Prostate gland (tissue), 2 donors: ENCODE data around the gene SLC17A3. TPM values are rescaled to one million over a fixed set of nuclear protein-coding genes. Genes with fewer than 3 reads are reported as not detected.

ENCODE experiments used
- DNase-seq: peaks from one replicate; pipeline ENCODE4 v3.0.0-alpha.2; 2019; ENCODE audit warnings: low spot score
- H3K27ac ChIP-seq, 2 donors: fragments of 200-600 bp; sonication (generic); 2 replicates each; pipeline ENCODE4 v1.5.1; 2017 to 2019
- H3K27me3 ChIP-seq: fragments of 200-600 bp; sonication (generic); replicated peaks from 2 replicates; pipeline ENCODE4 v1.5.1; 2019; ENCODE audit not compliant: insufficient read depth
- H3K36me3 ChIP-seq, 2 donors: fragments of 200-600 bp; sonication (generic); 1 replicate in 1 of 2; 2 replicates in 1 of 2; pipeline versions ENCODE4 v1.5.1 to v1.8.1; 2017 to 2019
- H3K4me1 ChIP-seq: fragments of 200-600 bp; sonication (generic); replicated peaks from 2 replicates; pipeline ENCODE4 v1.5.1; 2019
- H3K4me3 ChIP-seq, 2 donors: fragments of 200-600 bp; sonication (generic); 2 replicates each; pipeline ENCODE4 v1.5.1; 2017 to 2019
- H3K9me3 ChIP-seq: fragments of 200-600 bp; sonication (generic); 2 replicates; pipeline ENCODE4 v1.5.1; 2017
- POLR2A ChIP-seq: fragments of 450-650 bp; IDR thresholded peaks from one replicate; pipeline ENCODE4 v1.6.1; 2016; ENCODE audit warnings: antibody characterized with exemption, mild to moderate bottlenecking
- POLR2AphosphoS5 ChIP-seq: sonication (generic); formaldehyde crosslinking; IDR thresholded peaks from one replicate; pipeline ENCODE4 v1.6.1; 2017; ENCODE audit warnings: antibody characterized with exemption
- WGBS: methylation state at CpG from one replicate; pipeline ENCODE4 v1.1.5; 2018; 5-methylcytosine and 5-hydroxymethylcytosine counted together
- intact Hi-C: fragments of 100-400 bp; cut with DNase I; formaldehyde crosslinking; loops from one replicate; pipeline ENCODE4 v1.14.2; 2022
- total RNA-seq, 2 donors: library from RNA; depleted of rRNA; stranded (reverse); fragments of >200 nt; gene quantifications; one replicate each; pipeline ENCODE4 v1.1.0, GENCODE V29; 2016
- TF ChIP-seq, protein P1 (sequence below), 4 experiments: fragments of 200-600 bp in 2 of 4; fragments of 450-650 bp in 2 of 4; sonication (generic) in 2 of 4; IDR thresholded peaks; 1 replicate in 3 of 4; 2 replicates in 1 of 4; pipeline ENCODE4 v1.5.1; 2016 to 2019; ENCODE audit warnings: antibody characterized with exemption in 4 of 4, mild to moderate bottlenecking in 2 of 4, moderate library complexity in 2 of 4

SLC17A3 gene
- total RNA-seq, 2 donors from 2014 or later: not detected

DNA sequence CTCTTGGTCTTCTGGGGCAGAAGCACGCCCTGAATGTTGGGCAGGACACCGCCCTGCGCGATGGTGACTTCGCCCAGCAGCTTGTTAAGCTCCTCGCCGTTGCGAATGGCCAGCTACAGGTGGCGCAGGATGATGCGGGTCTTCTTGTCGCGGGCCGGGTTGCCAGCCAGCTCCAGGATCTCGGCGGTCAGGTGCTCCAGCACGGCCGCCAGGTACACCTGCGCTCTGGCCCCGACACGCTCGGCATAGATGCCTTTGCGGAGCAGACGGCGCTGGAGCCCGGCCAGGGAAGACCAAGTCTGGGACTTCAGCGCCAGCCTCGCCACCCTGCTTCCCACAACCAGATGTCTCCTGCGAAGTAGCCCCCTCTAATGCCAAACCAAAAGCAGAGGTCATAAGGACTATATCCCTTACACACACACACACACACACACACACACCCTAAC lies 8.0 kb upstream of the SLC17A3 start:
- intact Hi-C loops: no loop called here
- Histone ChIP-seq H3K4me1 (no peaks in the 10 kb centered on the region), H3K9me3 (no peaks in the 10 kb centered on the region), H3K4me3 (no peak overlapping the region), H3K36me3 (no peaks in the 10 kb centered on the region), H3K27me3 (no peaks in the 10 kb centered on the region), H3K27ac (no peak overlapping the region)
- TF ChIP-seq, protein P1, sequence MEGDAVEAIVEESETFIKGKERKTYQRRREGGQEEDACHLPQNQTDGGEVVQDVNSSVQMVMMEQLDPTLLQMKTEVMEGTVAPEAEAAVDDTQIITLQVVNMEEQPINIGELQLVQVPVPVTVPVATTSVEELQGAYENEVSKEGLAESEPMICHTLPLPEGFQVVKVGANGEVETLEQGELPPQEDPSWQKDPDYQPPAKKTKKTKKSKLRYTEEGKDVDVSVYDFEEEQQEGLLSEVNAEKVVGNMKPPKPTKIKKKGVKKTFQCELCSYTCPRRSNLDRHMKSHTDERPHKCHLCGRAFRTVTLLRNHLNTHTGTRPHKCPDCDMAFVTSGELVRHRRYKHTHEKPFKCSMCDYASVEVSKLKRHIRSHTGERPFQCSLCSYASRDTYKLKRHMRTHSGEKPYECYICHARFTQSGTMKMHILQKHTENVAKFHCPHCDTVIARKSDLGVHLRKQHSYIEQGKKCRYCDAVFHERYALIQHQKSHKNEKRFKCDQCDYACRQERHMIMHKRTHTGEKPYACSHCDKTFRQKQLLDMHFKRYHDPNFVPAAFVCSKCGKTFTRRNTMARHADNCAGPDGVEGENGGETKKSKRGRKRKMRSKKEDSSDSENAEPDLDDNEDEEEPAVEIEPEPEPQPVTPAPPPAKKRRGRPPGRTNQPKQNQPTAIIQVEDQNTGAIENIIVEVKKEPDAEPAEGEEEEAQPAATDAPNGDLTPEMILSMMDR (IDR thresholded peaks at IDR 0.05): no peak
- no peak for TF ChIP-seq POLR2A
- TF ChIP-seq POLR2AphosphoS5: no peak
- DNase-seq: no peak
- 61% methylated on average over 28 of the region's 28 CpGs for WGBS

DNA sequence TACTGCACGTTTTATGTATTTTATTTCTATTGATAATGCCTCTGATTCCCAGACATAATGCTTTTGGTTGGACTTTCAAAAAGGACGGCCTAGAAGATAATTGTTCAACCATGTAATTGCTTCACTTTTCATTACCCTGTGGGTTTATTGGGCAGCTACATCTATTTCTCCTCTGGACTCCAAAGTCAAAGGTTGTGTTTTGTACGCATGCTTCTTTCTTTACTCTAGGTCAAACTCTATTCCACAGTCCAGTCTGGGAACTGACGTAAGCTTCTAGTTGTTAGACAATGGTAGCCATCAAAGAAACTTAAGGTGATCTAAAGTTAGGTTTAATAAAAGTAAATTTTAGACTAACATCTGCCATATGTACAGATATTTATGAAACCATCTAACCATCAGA lies 6.6 kb upstream of the SLC17A3 start:
- H3K4me3 ChIP-seq: no peak overlapping the region
- H3K4me1 ChIP-seq: no peaks in the 10 kb centered on the region
- no peaks in the 10 kb centered on the region for H3K9me3 ChIP-seq
- no peaks in the 10 kb centered on the region for H3K36me3 ChIP-seq
- intact Hi-C loops: no loop called here
- WGBS: 94% methylated on average over 4 of the region's 4 CpGs
- DNase-seq: no peak
- no peak overlapping the region for H3K27ac ChIP-seq
- no peaks in the 10 kb centered on the region for H3K27me3 ChIP-seq
- TF ChIP-seq POLR2AphosphoS5 (no peak), POLR2A (no peak)
- TF ChIP-seq, protein P1 (IDR thresholded peaks at IDR 0.05): no peak

DNA sequence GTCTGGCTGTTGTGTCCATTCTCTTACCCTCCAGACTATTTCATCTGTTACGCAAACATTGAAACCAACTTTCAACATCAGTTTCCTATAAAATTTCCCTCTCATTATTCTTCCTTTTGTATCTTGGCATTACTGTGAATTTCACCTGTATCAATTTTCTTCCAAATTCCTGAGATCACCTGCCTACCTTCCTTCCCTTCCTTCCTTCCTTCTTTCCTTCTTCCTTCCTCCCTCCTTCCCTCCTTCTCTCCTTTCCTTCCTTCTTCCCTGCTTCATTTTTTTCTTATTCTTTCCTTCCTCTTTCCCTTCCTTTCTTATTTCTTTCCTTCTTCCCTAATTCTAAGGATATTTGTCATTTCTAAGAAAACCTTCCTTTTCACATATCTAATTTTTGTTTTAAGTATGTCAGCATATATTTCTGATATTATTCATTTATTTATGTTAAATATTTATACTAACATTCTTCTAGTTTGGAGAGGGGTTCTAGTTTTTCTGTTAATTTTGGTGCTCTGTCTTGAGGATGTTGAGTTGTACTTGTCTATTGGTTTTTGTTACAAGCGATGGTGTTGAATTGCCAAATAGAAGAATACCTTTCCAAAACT lies 4.8 kb upstream of the SLC17A3 start:
- Histone ChIP-seq H3K9me3 (no peaks in the 10 kb centered on the region), H3K27me3 (no peaks in the 10 kb centered on the region), H3K27ac (no peak overlapping the region), H3K4me1 (no peaks in the 10 kb centered on the region), H3K36me3 (no peaks in the 10 kb centered on the region), H3K4me3 (no peak overlapping the region)
- TF ChIP-seq, protein P1 (IDR thresholded peaks at IDR 0.05): no peak
- TF ChIP-seq POLR2A (no peak), POLR2AphosphoS5 (no peak)
- 100% methylated on average over 2 of the region's 2 CpGs for WGBS
- DNase-seq: no peak
- intact Hi-C loops: no loop called here

DNA sequence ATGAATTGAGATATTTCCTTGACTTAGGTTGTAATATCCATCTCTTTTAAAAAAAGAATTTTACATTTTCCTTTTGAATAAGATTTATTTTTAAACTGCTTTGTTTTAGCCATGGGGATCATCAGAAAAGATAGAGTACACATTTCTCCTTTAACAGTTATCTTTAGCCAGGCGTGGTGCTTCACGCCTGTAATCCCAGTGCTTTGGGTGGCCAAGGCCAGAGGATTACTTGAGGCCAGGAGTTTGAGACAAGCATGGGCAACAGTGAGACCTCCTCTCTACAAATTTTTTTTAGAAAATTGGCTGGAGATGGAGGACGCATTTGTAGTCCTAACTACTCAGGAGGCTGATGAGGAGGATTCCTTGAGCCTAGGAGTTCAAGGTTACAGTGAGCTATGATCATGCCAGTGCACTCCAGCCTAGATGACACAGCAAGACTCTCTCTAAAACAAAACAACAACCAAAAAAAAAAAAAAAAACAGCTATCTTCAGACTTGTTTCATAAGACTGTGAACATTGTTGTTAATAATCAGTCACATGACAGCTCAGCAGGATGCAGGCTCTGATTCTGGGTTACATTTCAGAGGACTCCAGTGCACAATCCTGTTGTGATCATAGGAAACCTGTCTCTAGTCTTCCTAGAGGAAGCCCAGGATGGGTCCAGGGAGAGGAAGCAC lies 2.0 kb upstream of the SLC17A3 start:
- H3K4me1 ChIP-seq: no peaks in the 10 kb centered on the region
- H3K4me3 ChIP-seq: no peak overlapping the region
- no peak for DNase-seq
- no peak overlapping the region for H3K27ac ChIP-seq
- no peaks in the 10 kb centered on the region for H3K27me3 ChIP-seq
- intact Hi-C loops: no loop called here
- TF ChIP-seq POLR2A (no peak), POLR2AphosphoS5 (no peak)
- TF ChIP-seq, protein P1 (IDR thresholded peaks at IDR 0.05): no peak
- no peaks in the 10 kb centered on the region for H3K9me3 ChIP-seq
- WGBS: 94% methylated on average over 3 of the region's 3 CpGs
- no peaks in the 10 kb centered on the region for H3K36me3 ChIP-seq

GRCh38 chr6:25875563-25875905 lies 1.5 kb upstream of the SLC17A3 start:
- no peak for DNase-seq
- Histone ChIP-seq H3K36me3 (no peaks in the 10 kb centered on the region), H3K27ac (no peak overlapping the region), H3K9me3 (no peaks in the 10 kb centered on the region), H3K4me3 (no peak overlapping the region), H3K4me1 (no peaks in the 10 kb centered on the region), H3K27me3 (no peaks in the 10 kb centered on the region)
- 78% methylated on average over 3 of the region's 3 CpGs for WGBS
- TF ChIP-seq POLR2A (no peak), POLR2AphosphoS5 (no peak)
- TF ChIP-seq, protein P1 (IDR thresholded peaks at IDR 0.05): no peak
- intact Hi-C loops: no loop called here
